GM10266 (cell line): ENCODE data around the gene NT5C1A.

Experiments
- DNase-seq: peaks from one replicate; pipeline ENCODE4 v3.0.0; 2012; ENCODE audit errors: extremely low spot score
- CTCF ChIP-seq: IDR thresholded peaks from 2 replicates; pipeline ENCODE4 v1.5.1; 2012; ENCODE audit warnings: mild to moderate bottlenecking, low read depth; ENCODE audit not compliant: control insufficient read depth, insufficient read depth; ENCODE audit errors: missing control alignments

NT5C1A gene

GRCh38 chr1:39642796-39643195 lies 29.1 kb downstream of the NT5C1A start:
- no peak for TF ChIP-seq CTCF
- DNase-seq, result no peak

- no peak for TF ChIP-seq CTCF
- DNase-seq, result no peak
Observed at GRCh38 chr1:39640861-39641260, 31.0 kb downstream of the NT5C1A start.

DNA sequence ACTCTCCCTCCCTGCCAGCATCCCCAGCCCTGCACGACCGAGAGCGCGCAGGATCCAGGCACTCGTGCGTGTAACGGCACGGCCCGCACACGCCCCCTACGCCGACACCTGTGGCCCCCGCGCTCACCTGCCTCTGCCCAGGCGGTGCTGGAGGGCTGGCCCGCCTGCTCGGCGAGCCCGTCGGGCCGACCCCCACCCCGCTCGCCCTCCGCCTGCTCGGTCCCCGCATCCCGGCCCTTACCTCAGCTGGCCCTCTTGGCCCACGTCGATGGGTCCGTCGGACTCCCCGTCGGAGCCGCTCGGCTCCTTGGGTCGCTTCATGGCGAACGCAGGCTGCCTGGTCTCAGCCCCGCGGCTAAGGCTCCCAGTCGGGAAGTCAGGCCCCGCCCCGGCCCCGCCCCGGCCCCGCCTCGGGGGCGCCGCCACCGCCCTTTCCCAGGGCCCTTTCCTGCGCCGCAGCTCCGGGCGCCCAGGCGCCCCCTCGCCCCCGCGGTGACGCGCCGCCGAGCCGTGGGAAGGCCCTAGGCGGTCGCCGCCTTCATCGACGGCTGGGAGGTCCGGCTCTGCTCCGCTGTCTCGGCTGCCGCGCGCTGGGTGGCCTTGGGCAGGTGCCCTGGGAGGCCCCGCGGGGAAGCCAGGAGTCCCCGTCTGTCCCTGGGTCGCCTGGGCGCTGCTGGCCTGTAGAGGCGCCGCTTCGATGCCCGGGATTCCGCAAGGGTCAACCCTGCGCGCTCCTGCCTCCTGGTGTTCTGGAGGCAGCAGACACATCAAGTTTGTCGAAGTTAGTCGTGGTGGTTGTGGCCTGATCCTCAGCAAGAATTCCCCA lies 32.4 kb downstream of the NT5C1A start, which contains the start of gene HEYL:
Gene HEYL, minus strand, starts transcription at position 339 of the 826 bp plus-strand sequence. Its CDS starts 18 bp downstream, at position 321.
- TF ChIP-seq CTCF, result peak; percentile 22
- peak; percentile 82 for DNase-seq

GRCh38 chr1:39638965-39639304 lies 33.0 kb downstream of the NT5C1A start:
- no peak for TF ChIP-seq CTCF
- no peak for DNase-seq

DNA sequence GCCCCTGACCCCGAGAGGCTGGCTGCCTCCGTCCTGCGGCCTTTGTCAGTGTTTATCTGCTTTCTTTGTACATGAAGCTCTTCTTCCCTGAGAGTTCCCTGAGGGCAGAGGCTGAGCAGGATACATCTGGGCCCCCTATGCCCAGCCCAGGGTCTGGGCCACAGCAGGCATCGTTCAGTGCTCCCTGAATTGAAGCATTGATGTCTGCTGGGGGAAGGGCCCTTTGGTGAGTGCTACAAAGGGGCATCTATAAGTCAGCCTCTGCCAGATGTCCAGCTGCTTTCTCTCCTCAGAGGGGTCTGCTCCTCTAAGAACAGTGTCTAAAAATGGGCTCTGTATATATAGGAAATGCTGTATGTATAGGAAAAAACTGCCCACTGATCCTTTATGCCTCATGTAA lies 34.5 kb downstream of the NT5C1A start:
- no peak for TF ChIP-seq CTCF
- no peak for DNase-seq

- DNase-seq, result no peak
- TF ChIP-seq CTCF, result no peak
Observed at GRCh38 chr1:39635871-39636210, 36.1 kb downstream of the NT5C1A start.

- no peak for TF ChIP-seq CTCF
- DNase-seq, result no peak
Observed at GRCh38 chr1:39635205-39635870, 36.6 kb downstream of the NT5C1A start.
